NCI-H2029 (cell line): ENCODE measurements around the gene IL1R1.

ENCODE experiments used
- DNase-seq: peaks from one replicate; lab custom pipeline; 2025; lab: John Stamatoyannopoulos, UW

The IL1R1 gene

DNA sequence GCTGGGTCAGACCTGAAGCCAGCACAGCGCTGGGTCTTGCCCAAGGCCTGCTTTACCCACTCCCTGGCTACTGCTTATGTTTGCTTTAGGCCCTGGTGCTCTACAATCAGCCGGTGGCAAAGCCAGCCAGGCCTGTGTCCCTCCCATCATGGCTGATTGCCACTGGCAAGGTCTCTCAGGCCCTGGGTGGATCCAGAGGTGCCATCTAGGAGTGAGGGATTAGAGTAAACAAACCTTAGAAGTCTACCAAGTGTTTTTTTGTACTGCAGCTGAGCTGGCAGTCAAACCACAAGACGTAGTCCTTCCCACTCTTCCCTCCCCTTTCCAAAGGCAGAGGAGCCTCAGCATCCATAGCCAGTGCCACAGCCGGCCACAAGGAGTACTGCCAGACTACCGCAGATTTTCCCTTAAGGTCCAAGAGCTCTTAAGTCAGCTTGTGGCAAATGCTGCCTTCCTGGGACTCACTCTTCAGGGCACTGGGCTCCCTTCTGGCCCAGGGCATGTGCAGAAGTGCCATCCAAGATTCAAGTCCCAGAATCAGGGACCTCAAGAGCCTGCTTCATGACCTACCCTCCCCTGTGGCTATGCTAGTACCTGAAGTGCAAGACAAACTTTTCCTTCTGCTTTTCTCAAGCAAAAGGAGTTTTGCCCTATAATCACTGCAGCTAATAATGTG is 64.3 kb downstream of the IL1R1 start:
- DNase-seq = no peak

GRCh38 chr2:102208774-102209173 is 66.2 kb downstream of the IL1R1 start:
- DNase-seq = no peak

DNA sequence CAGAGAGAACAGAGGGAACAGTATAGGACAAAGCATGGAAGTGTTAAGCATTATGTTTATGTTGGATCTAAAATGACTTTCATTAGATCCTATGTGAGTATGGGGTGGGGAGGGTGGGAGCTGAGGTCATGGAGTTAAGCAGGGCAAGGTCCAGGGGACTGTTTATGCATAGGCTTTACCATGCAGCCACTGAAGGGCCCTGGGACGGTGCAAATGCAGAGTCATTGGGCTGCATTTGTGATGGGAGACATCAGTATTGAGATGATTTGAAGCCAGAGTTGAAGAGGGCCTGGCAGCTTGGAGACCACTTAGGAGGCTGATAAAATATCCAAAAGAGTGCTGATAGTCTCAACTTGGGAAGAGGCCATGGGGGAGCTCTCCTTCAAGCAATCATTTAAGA is 66.9 kb downstream of the IL1R1 start:
- DNase-seq = no peak

GRCh38 chr2:102217032-102217431 is 74.5 kb downstream of the IL1R1 start:
- no peak for DNase-seq

GRCh38 chr2:102224824-102225739 is 82.5 kb downstream of the IL1R1 start:
- DNase-seq = no peak

DNA sequence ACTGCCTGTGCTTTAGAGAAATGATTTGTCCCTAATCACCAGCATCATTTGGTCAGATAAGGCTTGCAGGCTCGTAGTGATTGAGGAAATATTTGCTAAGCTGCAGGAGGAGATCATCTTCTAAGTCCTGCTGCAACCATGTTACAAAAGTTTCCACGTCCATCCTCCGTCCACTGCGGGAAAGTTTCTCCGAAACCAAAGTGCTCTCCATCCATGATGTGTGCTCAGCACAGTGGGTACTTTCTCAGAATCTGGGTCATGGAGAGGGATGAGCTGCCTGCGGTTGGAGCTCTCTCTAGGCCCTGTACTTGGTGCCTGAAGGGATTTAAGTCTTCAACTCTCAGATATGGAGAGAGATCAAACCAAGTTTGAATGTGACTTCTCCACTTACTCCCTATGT is 83.6 kb downstream of the IL1R1 start:
- no peak for DNase-seq

DNA sequence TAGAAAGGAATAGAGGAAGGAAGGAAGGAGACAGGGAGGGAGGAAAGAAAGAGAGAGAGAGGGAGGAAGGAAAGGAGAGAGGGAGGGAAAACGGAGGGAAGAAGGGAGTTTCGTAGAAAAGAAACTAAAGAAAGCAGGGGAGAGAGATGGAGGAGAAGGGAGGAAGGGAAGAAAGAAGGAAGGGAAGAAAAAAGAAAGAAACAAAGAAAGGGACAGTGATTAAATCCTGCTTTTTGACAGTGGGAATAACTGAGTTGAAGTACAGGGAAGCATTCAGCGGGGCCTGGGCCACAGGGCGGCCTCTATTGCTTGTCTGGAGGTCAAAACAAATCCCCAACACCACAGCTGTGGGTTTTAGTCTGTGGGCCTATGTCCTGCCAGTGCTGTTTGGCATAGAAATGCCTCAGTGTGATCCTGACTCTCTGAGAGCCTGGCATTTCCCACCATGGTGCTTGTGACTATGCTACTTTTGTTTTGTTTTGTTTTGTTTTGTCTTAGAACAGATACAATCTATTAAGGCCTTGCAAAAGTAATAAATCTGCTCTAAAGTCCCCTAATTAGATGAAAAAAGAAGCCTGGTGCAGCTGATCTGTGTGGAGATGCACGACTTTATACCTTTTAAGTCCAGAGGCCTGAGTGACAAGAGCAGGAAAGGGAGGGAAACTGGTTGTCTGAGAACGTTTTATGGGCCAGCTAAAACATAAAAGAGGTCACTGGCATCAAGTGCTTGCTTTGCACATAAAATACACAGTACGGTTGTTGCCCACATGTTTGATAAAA is 84.3 kb downstream of the IL1R1 start:
- peak; percentile 61 for DNase-seq

- DNase-seq = no peak
Measured at GRCh38 chr2:102229141-102229769, 86.7 kb downstream of the IL1R1 start.
